Epithelial cell of esophagus (primary cell): ENCODE results near the gene MYO7B.

Experiments
- DNase-seq: peaks from one replicate; pipeline ENCODE4 v3.0.0; 2010; ENCODE audit warnings: low read depth
- H3K4me3 ChIP-seq: 2 replicates; pipeline ENCODE4 v1.5.1; 2011; ENCODE audit warnings: mild to moderate bottlenecking, low read length, control low read depth
- CTCF ChIP-seq: IDR thresholded peaks from 2 replicates; pipeline ENCODE4 v1.5.1; 2011; ENCODE audit warnings: low read depth, mild to moderate bottlenecking, low read length, control low read depth, inconsistent platforms; ENCODE audit not compliant: insufficient read depth; ENCODE audit errors: missing control alignments

The MYO7B gene

GRCh38 chr2:127632592-127633489 is 97.4 kb downstream of the MYO7B start:
- no peak for TF ChIP-seq CTCF
- no peak overlapping the region for H3K4me3 ChIP-seq
- DNase-seq: no peak

- DNase-seq: no peak
- H3K4me3 ChIP-seq: no peak overlapping the region
- no peak for TF ChIP-seq CTCF
Measured at GRCh38 chr2:127633556-127634065, 98.1 kb downstream of the MYO7B start.

- no peak for TF ChIP-seq CTCF
- H3K4me3 ChIP-seq: no peak overlapping the region
- DNase-seq: no peak
Measured at GRCh38 chr2:127634066-127634617, 98.7 kb downstream of the MYO7B start.

- DNase-seq: no peak
- no peak for TF ChIP-seq CTCF
- H3K4me3 ChIP-seq: no peak overlapping the region
Measured at GRCh38 chr2:127634626-127635379, 99.3 kb downstream of the MYO7B start.

GRCh38 chr2:127635380-127636237 is 100.1 kb downstream of the MYO7B start:
- H3K4me3 ChIP-seq: no peak overlapping the region
- no peak for DNase-seq
- no peak for TF ChIP-seq CTCF
